ENCODE results near the gene NFATC3. TPM values are rescaled to one million over a fixed set of nuclear protein-coding genes. Genes with fewer than 3 reads are reported as not detected.

The NFATC3 gene
- total RNA-seq, 4 donors from 2014 or later: 28.2 to 49.2 (median 31.9) TPM

DNA sequence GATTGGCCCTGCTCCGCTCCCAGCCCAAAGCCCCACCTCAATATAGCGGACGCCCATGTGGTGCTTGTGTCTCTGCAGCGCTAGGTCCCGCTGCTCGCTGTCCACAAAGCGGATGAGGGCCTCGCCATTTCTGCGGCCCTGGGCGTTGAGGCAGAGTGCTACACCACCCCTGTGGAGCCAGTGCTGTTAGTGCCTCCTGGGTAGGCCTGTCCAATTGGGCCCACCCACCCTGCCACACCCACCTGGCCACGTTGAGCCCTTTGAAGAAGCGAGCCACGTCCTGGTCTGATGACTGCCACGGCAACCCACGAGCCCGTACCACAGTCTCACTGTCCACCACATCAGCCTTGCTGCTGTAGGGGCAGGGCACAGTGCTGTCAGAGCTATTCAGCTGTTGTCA, 147.2 kb downstream of the NFATC3 start:
- 63 to 72% methylated on average over 13 to 16 of the region's 16 CpGs for WGBS, 2 donors
- peak in 1 of 2 donors; percentile 86 for DNase-seq (ENCODE audit: low spot score in 2 of 2)
- no peak overlapping the region for H3K4me3 ChIP-seq (ENCODE audit: low read depth, poor library complexity, severe bottlenecking)
- intact Hi-C loops (cut with DNase I; ENCODE audit: low total_unique reads): loop anchor here (10.0 kb wide), 1 partner anchor 148 kb away; the partner anchor contains the start of gene NFATC3
- no peak for TF ChIP-seq POLR2A (IDR thresholded peaks at IDR 0.05)
- TF ChIP-seq, protein P1, sequence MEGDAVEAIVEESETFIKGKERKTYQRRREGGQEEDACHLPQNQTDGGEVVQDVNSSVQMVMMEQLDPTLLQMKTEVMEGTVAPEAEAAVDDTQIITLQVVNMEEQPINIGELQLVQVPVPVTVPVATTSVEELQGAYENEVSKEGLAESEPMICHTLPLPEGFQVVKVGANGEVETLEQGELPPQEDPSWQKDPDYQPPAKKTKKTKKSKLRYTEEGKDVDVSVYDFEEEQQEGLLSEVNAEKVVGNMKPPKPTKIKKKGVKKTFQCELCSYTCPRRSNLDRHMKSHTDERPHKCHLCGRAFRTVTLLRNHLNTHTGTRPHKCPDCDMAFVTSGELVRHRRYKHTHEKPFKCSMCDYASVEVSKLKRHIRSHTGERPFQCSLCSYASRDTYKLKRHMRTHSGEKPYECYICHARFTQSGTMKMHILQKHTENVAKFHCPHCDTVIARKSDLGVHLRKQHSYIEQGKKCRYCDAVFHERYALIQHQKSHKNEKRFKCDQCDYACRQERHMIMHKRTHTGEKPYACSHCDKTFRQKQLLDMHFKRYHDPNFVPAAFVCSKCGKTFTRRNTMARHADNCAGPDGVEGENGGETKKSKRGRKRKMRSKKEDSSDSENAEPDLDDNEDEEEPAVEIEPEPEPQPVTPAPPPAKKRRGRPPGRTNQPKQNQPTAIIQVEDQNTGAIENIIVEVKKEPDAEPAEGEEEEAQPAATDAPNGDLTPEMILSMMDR (IDR thresholded peaks at IDR 0.05): no peak

DNA sequence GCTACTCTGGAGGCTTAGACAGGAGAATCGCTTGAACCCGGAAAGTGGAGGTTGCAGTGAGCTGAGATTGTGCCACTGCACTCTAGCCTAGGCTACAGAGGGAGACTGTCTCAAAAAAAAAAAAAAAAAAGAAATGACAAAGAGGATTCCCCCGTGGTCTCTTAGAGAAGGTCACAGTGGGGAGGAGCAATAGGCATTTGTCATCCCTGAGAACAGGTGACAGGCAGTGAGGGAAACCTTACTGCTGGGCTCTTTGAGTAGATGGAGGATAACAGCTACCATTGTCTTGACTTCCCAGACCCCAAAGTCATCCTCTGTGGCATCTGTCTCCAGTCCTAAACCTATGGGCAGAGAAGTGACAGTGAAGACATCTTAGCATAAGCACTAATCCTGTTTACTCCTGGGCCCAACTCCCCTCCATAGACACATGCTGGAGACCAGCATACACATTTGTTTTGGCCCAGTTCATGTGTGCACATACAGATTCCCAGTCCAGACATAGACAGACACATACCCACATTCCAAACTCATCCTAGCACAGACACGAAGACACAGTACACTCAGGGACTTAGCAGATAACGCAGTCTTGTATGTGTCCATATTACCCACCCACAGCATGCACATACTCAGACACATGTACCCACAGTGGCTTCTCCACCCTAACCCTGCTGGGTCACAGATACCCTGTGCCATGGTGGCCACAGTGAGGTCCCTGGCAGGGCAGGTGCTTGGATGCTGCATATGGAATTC, 148.1 kb downstream of the NFATC3 start:
- no peak overlapping the region for H3K4me3 ChIP-seq (ENCODE audit: low read depth, poor library complexity, severe bottlenecking)
- intact Hi-C loops (cut with DNase I; ENCODE audit: low total_unique reads): loop anchor here (10.0 kb wide), 1 partner anchor 148 kb away; the partner anchor contains the start of gene NFATC3
- DNase-seq (ENCODE audit: low spot score in 2 of 2): no peak
- TF ChIP-seq, protein P1 (IDR thresholded peaks at IDR 0.05): no peak
- 68 to 75% methylated on average over 5 of the region's 5 CpGs for WGBS, 2 donors

DNA sequence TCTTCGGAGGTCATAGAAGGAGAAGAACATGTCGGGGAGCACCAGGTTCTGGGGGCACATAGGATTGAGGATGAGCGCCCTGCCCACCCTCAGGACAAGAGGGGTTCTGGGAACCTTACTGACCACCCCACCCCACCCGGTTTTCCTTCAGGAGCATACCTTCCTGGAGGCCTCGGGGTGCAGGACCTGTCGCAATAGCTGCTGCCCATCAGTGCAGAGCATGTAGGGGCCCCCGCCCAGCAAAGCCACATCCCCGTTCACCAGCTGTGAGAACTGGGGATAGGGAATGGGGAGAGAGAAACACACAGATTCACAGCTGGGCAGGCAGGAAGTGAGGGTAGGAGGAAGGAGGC, 148.6 kb downstream of the NFATC3 start:
- DNase-seq (ENCODE audit: low spot score in 2 of 2): peak in 1 of 2 donors; percentile 86
- 54 to 63% methylated on average over 7 to 8 of the region's 8 CpGs for WGBS, 2 donors
- no peak for TF ChIP-seq POLR2A (IDR thresholded peaks at IDR 0.05)
- TF ChIP-seq, protein P1 (IDR thresholded peaks at IDR 0.05): no peak
- H3K4me3 ChIP-seq (ENCODE audit: low read depth, poor library complexity, severe bottlenecking): no peak overlapping the region
- intact Hi-C loops (cut with DNase I; ENCODE audit: low total_unique reads): loop anchor here (10.0 kb wide), 1 partner anchor 149 kb away; the partner anchor contains the start of gene NFATC3

DNA sequence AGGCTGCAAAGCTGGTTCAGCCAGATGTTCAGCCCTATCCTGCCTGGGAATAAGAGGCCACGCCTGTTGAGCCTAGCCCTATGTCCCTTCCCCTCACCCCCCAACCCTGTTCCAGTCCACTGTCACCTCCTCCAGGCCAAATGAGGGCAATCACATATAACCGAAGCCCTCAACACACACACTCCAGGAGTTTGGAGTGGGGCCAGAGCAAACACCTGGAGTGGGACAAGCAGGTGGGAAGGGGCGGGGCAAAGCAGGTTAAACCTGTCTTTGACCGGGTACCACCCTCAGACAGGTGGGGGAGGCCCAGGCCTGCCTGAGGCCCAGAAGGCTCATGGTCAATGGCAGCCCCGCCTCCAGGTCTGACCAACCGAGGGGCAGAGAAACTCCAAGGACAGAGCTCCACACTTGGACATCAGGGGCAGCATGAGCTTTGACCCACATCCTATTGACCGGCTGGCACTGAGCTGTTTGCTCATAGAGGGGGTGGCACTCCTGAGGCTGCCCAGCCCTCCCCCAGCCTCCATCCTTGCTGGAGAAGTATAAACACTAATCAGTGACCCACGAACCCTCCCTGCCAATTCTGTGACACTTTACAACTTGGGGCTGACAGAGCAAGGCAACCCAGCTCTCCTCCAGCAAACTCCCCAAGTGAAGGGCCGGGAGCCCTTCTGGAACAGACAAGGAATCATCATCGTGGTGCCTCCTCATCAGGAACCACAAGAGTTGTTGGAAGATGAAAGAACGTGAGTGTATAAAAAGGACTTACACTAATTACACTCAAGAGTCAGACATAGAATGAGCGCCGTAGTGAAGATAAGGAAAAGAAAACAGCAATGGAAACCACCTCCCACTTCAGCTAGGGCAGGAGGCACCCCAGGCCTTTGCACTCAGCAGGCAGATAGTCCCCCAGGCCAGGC, 149.3 kb downstream of the NFATC3 start:
- H3K4me3 ChIP-seq (ENCODE audit: low read depth, poor library complexity, severe bottlenecking): peak overlapping the region; percentile 37
- 38 to 41% methylated on average over 12 to 13 of the region's 13 CpGs for WGBS, 2 donors
- TF ChIP-seq, protein P1 (IDR thresholded peaks at IDR 0.05): no peak
- TF ChIP-seq POLR2A (IDR thresholded peaks at IDR 0.05): no peak
- DNase-seq (ENCODE audit: low spot score in 2 of 2): peak; percentile 68 to 90
- intact Hi-C loops (cut with DNase I; ENCODE audit: low total_unique reads): loop anchor here (10.0 kb wide), 1 partner anchor 150 kb away; the partner anchor contains the start of gene NFATC3

DNA sequence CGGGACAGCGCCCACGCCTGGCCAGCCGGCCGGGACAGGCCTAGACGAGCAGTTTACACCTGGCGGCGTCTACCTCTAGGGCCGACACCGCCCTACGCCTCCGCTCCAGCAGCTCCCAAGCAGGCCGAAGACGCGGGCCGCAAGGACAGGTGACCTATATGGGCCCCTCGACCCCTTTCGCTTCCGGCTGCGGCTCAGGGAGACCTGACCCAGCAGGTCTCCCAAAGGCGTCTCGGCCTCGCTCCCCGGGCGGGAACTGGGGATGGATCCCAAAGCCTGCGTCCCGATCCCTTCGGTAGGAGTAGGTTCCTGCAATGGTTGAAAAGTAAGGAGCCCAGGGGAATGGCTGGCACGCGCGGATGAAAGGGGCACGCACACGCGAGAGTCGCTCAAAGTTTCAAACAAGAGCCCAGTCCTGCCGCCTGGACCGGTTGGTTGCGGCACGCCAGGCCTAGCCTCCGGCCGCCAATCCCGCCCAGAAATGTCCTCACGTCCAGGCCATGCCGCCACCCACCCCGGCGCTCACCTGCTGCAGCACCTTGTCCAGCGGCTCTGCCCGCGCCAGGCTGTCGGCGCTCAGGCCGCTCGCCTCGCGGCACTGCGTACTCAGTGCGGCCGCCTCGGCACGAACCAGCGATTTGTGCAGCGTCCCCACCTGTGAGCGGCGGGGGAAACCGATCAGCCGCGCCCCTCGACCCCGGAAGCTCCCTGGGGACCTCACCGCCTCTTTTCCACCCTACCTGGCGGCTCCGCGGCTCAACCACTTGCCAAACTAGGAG, 150.1 kb downstream of the NFATC3 start:
- peak in 1 of 2 donors; percentile 90 for DNase-seq (ENCODE audit: low spot score in 2 of 2)
- H3K4me3 ChIP-seq (ENCODE audit: low read depth, poor library complexity, severe bottlenecking): peak overlapping the region; percentile 37
- intact Hi-C loops (cut with DNase I; ENCODE audit: low total_unique reads): loop anchor here (10.0 kb wide), 1 partner anchor 150 kb away; the partner anchor contains the start of gene NFATC3
- 44 to 46% methylated on average over 40 to 70 of the region's 73 CpGs for WGBS, 2 donors
- TF ChIP-seq, protein P1 (IDR thresholded peaks at IDR 0.05): no peak
- TF ChIP-seq POLR2A (IDR thresholded peaks at IDR 0.05): no peak
